K562 (cell line): Measurements from ENCODE around the gene LHX3. TPM values are rescaled to one million over a fixed set of nuclear protein-coding genes. Genes with fewer than 3 reads are reported as not detected.

Source experiments
- ATAC-seq: fragments of 200-7000 bp; cut with Tn5 transposase; 3 replicates; pipeline ENCODE4 v1.9.1; 2020; ENCODE audit warnings: moderate library complexity
- BruUV-seq: library from RNA; stranded (reverse); fragments of 400-500 nt; replicated peaks from 2 replicates; lab custom pipeline; 2021; lab: Mats Ljungman, UMichigan
- CTCF ChIA-PET: fragments of 300-600 bp; formaldehyde crosslinking; extraction: SDS; loops from one replicate; lab custom pipeline; 2021; ENCODE audit warnings: low intra/inter-chr PET ratio; lab: Yijun Ruan, JAX
- POLR2A ChIA-PET: fragments of 300-600, 350-650 bp; sonication (Branson Sonifier 250); formaldehyde crosslinking; extraction: SDS; loops from one replicate; lab custom pipeline; 2021; ENCODE audit warnings: antibody characterized with exemption, inconsistent platforms; lab: Yijun Ruan, JAX
- DNase-seq, 4 experiments: peaks; one replicate each; pipeline versions ENCODE4 v3.0.0 to v3.0.0-alpha.2; 2011 to 2018; ENCODE audit warnings: low spot score in 3 of 4, mixed read lengths in 3 of 4; ENCODE audit errors: extremely low read depth in 1 of 4
- FAIRE-seq: peaks from 2 replicates; lab custom pipeline; 2011; peaks lifted over from hg19 to GRCh38; lab: Jason Lieb, UNC
- H2AFZ ChIP-seq: 2 replicates; pipeline ENCODE4 v1.6.0; 2011; ENCODE audit warnings: low read depth, low read length, control low read depth, inconsistent platforms
- H3K27ac ChIP-seq: fragments of 200-600 bp; 3 replicates; pipeline ENCODE4 v1.8.0; 2011; ENCODE audit warnings: low read depth, mild to moderate bottlenecking, control low read depth, inconsistent platforms, low read length, moderate library complexity, mixed read lengths; ENCODE audit errors: extremely low read depth
- H3K27me3 ChIP-seq, 2 experiments: fragments of 300-600 bp in 1 of 2; 2 replicates in 1 of 2; 3 replicates in 1 of 2; pipeline versions ENCODE4 v1.6.0 to v1.8.0; 2011; ENCODE audit warnings: inconsistent platforms in 2 of 2, low read length in 2 of 2, mild to moderate bottlenecking in 1 of 2, mixed read lengths in 1 of 2, moderate library complexity in 1 of 2; ENCODE audit not compliant: control insufficient read depth in 2 of 2, insufficient read depth in 2 of 2
- H3K36me3 ChIP-seq: fragments of 300-600 bp; 3 replicates; pipeline ENCODE4 v1.8.0; 2011; ENCODE audit warnings: mild to moderate bottlenecking, low read length, inconsistent platforms; ENCODE audit not compliant: control insufficient read depth, insufficient read depth
- H3K4me1 ChIP-seq, 2 experiments: fragments of 200-600 bp in 1 of 2; replicated peaks in 1 of 2; 2 replicates in 1 of 2; 3 replicates in 1 of 2; pipeline versions ENCODE4 v1.5.1 to v1.8.0; 2011; ENCODE audit warnings: inconsistent platforms in 2 of 2, low read length in 2 of 2, mild to moderate bottlenecking in 1 of 2, mixed read lengths in 1 of 2, moderate library complexity in 1 of 2; ENCODE audit not compliant: control insufficient read depth in 2 of 2, insufficient read depth in 2 of 2
- H3K4me2 ChIP-seq: 2 replicates; pipeline ENCODE4 v1.6.1; 2011; ENCODE audit warnings: low read length, control low read depth, inconsistent platforms, mixed read lengths; ENCODE audit not compliant: insufficient read depth
- H3K4me3 ChIP-seq: fragments of 200-600 bp; sonication (generic), shearing (Covaris generic); 2 replicates; pipeline ENCODE4 v1.5.1; 2016; ENCODE audit warnings: control low read depth, inconsistent platforms
- H3K79me2 ChIP-seq: fragments of 200-600 bp; 3 replicates; pipeline ENCODE4 v1.8.0; 2011; ENCODE audit warnings: low read length, inconsistent platforms; ENCODE audit not compliant: control insufficient read depth, insufficient read depth
- H3K9ac ChIP-seq, 2 experiments: 2 replicates each; pipeline versions ENCODE4 v1.6.0 to v1.6.1; 2011; ENCODE audit warnings: low read depth in 2 of 2, low read length in 2 of 2, control low read depth in 1 of 2, inconsistent platforms in 1 of 2, mild to moderate bottlenecking in 1 of 2, mixed read lengths in 1 of 2; ENCODE audit not compliant: insufficient read depth in 1 of 2
- H3K9me1 ChIP-seq: one replicate; pipeline ENCODE4 v1.6.0; 2011; ENCODE audit warnings: inconsistent platforms, mild to moderate bottlenecking, low read length, moderate library complexity; ENCODE audit not compliant: control insufficient read depth, insufficient read depth
- H3K9me3 ChIP-seq: replicated peaks from 2 replicates; pipeline ENCODE4 v1.5.1; 2011; ENCODE audit warnings: low read depth, low read length, inconsistent platforms; ENCODE audit not compliant: control insufficient read depth, insufficient read depth
- H4K20me1 ChIP-seq: replicated peaks from 2 replicates; pipeline ENCODE4 v1.6.1; 2011; ENCODE audit warnings: low read length, inconsistent platforms, mixed read lengths; ENCODE audit not compliant: control insufficient read depth, insufficient read depth
- ATF2 ChIP-seq: sonication (generic); formaldehyde crosslinking; IDR thresholded peaks from 2 replicates; pipeline ENCODE4 v1.8.1; 2022; ENCODE audit warnings: missing genetic modification reagents
- ATF3 ChIP-seq, 2 experiments: fragments of 450-650 bp in 1 of 2; sonication (generic) in 1 of 2; formaldehyde crosslinking in 1 of 2; IDR thresholded peaks in 1 of 2; conservative IDR thresholded peaks in 1 of 2; 2 replicates each; pipeline versions ENCODE4 v1.6.1 to v1.8.1; 2016 to 2023; ENCODE audit warnings: mild to moderate bottlenecking in 2 of 2, moderate library complexity in 2 of 2, inconsistent platforms in 1 of 2, missing genetic modification reagents in 1 of 2
- DLX4 ChIP-seq: fragments of 250-450 bp; sonication (Bioruptor Pico); IDR thresholded peaks from 2 replicates; pipeline ENCODE4 v1.6.1; 2021; ENCODE audit warnings: mild to moderate bottlenecking
- FOXP1 ChIP-seq: sonication (generic); formaldehyde crosslinking; IDR thresholded peaks from 2 replicates; pipeline ENCODE4 v1.8.0; 2022; ENCODE audit warnings: mild to moderate bottlenecking, missing genetic modification reagents
- HDAC1 ChIP-seq, 2 experiments: fragments of 450-650 bp; IDR thresholded peaks; 2 replicates each; pipeline ENCODE4 v1.6.1; 2016 to 2017; ENCODE audit warnings: inconsistent platforms in 1 of 2, mild to moderate bottlenecking in 1 of 2, moderate library complexity in 1 of 2
- HDAC8 ChIP-seq: fragments of 450-650 bp; IDR thresholded peaks from 2 replicates; pipeline ENCODE4 v1.6.1; 2016; ENCODE audit warnings: mild to moderate bottlenecking, missing genetic modification characterization, moderate library complexity, missing compliant biosample characterization
- NR3C1 ChIP-seq: sonication (generic); formaldehyde crosslinking; IDR thresholded peaks from 2 replicates; pipeline ENCODE4 v1.8.1; 2022; ENCODE audit warnings: missing genetic modification reagents
- POLR2AphosphoS2 ChIP-seq: IDR thresholded peaks from 2 replicates; pipeline ENCODE4 v1.6.1; 2012; ENCODE audit warnings: low read length, improper control_type of control experiment
- ZNF780A ChIP-seq: fragments of 250-450 bp; sonication (Bioruptor Pico); IDR thresholded peaks from 2 replicates; pipeline ENCODE4 v1.5.0; 2021; ENCODE audit warnings: mild to moderate bottlenecking
- ZNF830 ChIP-seq: fragments of 250-450 bp; sonication (Bioruptor Pico); IDR thresholded peaks from 2 replicates; pipeline ENCODE4 v1.5.0; 2021; ENCODE audit warnings: mild to moderate bottlenecking
- WGBS: fragments of 100-300 bp; shearing (Covaris generic); methylation state at CpG from one replicate; pipeline ENCODE4 v1.1.6; 2016; ENCODE audit warnings: low coverage, mixed read lengths; ENCODE audit not compliant: insufficient coverage; ENCODE audit errors: missing lambda C conversion rate; 5-methylcytosine and 5-hydroxymethylcytosine counted together
- in situ Hi-C: fragments of 300-500 bp; cut with MboI; formaldehyde crosslinking; loops from 4 replicates; pipeline ENCODE4 v1.15.0; 2018; ENCODE audit warnings: inconsistent platforms, mixed read lengths
- intact Hi-C: fragments of 100-400 bp; cut with micrococcal nuclease; formaldehyde crosslinking; loops from 2 replicates; pipeline ENCODE4 v1.14.2; 2022
- polyA plus RNA-seq, 8 experiments: library from polyadenylated mRNA; depleted of rRNA in 4 of 8; stranded (reverse) in 5 of 8; unstranded in 3 of 8; fragments of >200 nt; fragmentation: Nextera tagmentation in 2 of 8; fragmentation: Illumina TruSeq in 1 of 8; extraction: Ambion mirVana in 2 of 8; extraction: Trizol in 1 of 8; gene quantifications; 2 replicates each; pipeline versions ENCODE4 v1.2.1 to v1.2.3, GENCODE V29; 2011 to 2014; ENCODE audit warnings: inconsistent platforms in 1 of 8, missing spikeins in 1 of 8
- total RNA-seq, 7 experiments: library from RNA; depleted of rRNA in 6 of 7; stranded (reverse); fragments of >200 nt in 6 of 7; fragmentation: Illumina TruSeq in 2 of 7; extraction: Trizol in 2 of 7; gene quantifications; 2 replicates each; pipeline versions ENCODE4 v1.2.1 to v1.2.3, GENCODE V29; 2011 to 2021; ENCODE audit warnings: low replicate concordance in 1 of 7

The LHX3 gene
- total and polyA plus RNA-seq, 9 of the 15 experiments (the other 6 are each of a cell fraction or from before 2014, with no cell fraction given), result 0.09 TPM; not detected in 8

- 56% methylated on average over 4 of the region's 4 CpGs for WGBS
- FAIRE-seq, result peak; percentile 23
- ATAC-seq, result no peak
- BruUV-seq, result no TSS peak
- Histone ChIP-seq H3K4me3 (0 out of 2 replicates have a peak overlapping the region, but pooled peaks have one; percentile 75), H3K36me3 (peaks cover 33% of the 10 kb centered on the region), H2AFZ (no peak overlapping the region), H4K20me1 (peaks cover 29% of the 10 kb centered on the region; the same call in 1 of the 2 replicates), H3K9ac (peak overlapping the region; percentile 75 to 80; a peak in 3 of 4 replicates), H3K27ac (no peak overlapping the region), H3K4me2 (peak overlapping the region; percentile 31)
- DNase-seq, result no peak
- CTCF ChIA-PET, result no interaction called here
- TF ChIP-seq ATF3 (IDR thresholded peaks at IDR 0.05) (no peak), ATF3 (CRISPR knock-in tag; conservative IDR thresholded peaks at IDR 0.05) (no peak), POLR2AphosphoS2 (no peak), HDAC8 (tag) (no peak), NR3C1 (CRISPR knock-in tag) (no peak), HDAC1 (IDR thresholded peaks at IDR 0.05) (no peak), ATF2 (CRISPR knock-in tag) (no peak), FOXP1 (CRISPR knock-in tag) (no peak), ZNF780A (no peak), ZNF830 (CRISPR knock-in tag) (no peak), DLX4 (CRISPR knock-in tag) (no peak)
- TF ChIP-seq, all 486 proteins: peak for 0
- Histone ChIP-seq H3K79me2 (peaks cover 68% of the 10 kb centered on the region), H3K27me3 (peaks cover 0 to 19% of the 10 kb centered on the region in 2 experiments; a peak in 2 of 5 replicates), H3K9me1 (no peaks in the 10 kb centered on the region), H3K9me3 (no peaks in the 10 kb centered on the region), H3K4me1 (peaks cover 38 to 61% of the 10 kb centered on the region in 2 experiments)
- in situ Hi-C loops, result no loop called here
- intact Hi-C loops, result no loop called here
- POLR2A ChIA-PET, result no interaction called here
Observed at GRCh38 chr9:136243631-136244030, 38.7 kb upstream of the LHX3 start.
